GM13977 (cell line): ENCODE measurements around the gene CSK.

Source experiments
- DNase-seq: peaks from one replicate; pipeline ENCODE4 v3.0.0; 2012; ENCODE audit warnings: low spot score
- in situ Hi-C: fragments of 300-500 bp; cut with MboI; formaldehyde crosslinking; loops from one replicate; pipeline ENCODE4 v1.12.0; 2022; ENCODE audit warnings: low sequenced_read_pairs, low pct_unique_long_range_greater_than_20kb, mixed read lengths, inconsistent platforms; ENCODE audit not compliant: unreplicated experiment
- TF ChIP-seq, protein P1 (sequence below): IDR thresholded peaks from 2 replicates; pipeline ENCODE4 v1.5.1; 2012; ENCODE audit warnings: mild to moderate bottlenecking, control low read depth; ENCODE audit not compliant: insufficient read depth; ENCODE audit errors: extremely low read depth, missing control alignments

CSK gene

GRCh38 chr15:74801311-74801997 is 19.6 kb downstream of the CSK start:
- no peak for DNase-seq
- in situ Hi-C loops = no loop called here
- TF ChIP-seq, protein P1, sequence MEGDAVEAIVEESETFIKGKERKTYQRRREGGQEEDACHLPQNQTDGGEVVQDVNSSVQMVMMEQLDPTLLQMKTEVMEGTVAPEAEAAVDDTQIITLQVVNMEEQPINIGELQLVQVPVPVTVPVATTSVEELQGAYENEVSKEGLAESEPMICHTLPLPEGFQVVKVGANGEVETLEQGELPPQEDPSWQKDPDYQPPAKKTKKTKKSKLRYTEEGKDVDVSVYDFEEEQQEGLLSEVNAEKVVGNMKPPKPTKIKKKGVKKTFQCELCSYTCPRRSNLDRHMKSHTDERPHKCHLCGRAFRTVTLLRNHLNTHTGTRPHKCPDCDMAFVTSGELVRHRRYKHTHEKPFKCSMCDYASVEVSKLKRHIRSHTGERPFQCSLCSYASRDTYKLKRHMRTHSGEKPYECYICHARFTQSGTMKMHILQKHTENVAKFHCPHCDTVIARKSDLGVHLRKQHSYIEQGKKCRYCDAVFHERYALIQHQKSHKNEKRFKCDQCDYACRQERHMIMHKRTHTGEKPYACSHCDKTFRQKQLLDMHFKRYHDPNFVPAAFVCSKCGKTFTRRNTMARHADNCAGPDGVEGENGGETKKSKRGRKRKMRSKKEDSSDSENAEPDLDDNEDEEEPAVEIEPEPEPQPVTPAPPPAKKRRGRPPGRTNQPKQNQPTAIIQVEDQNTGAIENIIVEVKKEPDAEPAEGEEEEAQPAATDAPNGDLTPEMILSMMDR = no peak

DNA sequence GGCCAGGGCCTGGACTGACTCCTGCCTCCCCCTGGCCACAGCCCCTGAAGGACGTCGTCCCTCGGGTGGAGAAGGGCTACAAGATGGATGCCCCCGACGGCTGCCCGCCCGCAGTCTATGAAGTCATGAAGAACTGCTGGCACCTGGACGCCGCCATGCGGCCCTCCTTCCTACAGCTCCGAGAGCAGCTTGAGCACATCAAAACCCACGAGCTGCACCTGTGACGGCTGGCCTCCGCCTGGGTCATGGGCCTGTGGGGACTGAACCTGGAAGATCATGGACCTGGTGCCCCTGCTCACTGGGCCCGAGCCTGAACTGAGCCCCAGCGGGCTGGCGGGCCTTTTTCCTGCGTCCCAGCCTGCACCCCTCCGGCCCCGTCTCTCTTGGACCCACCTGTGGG is 20.4 kb downstream of the CSK start:
- in situ Hi-C loops = no loop called here

DNA sequence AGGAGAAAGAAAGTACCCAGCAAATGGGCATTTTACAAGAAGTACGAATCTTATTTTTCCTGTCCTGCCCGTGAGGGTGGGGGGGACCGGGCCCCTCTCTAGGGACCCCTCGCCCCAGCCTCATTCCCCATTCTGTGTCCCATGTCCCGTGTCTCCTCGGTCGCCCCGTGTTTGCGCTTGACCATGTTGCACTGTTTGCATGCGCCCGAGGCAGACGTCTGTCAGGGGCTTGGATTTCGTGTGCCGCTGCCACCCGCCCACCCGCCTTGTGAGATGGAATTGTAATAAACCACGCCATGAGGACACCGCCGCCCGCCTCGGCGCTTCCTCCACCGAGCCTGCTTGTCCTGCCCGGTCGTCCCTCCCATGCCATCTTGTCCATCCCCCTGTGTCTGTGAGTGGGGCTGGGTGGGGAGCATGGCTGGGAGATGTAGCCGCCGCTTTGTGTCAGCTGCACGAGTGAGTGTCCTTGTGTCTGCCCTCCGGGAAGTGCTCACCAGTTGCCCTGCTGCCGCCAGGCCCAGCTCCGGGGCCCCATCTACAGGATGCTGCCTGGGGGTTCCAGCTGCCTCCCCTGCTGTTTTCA is 21.1 kb downstream of the CSK start:
- in situ Hi-C loops = no loop called here
- no peak for DNase-seq
- TF ChIP-seq, protein P1 = no peak

More for the DNA sequence above, 20.4 kb downstream of the CSK start:
- TF ChIP-seq, protein P1 = no peak
- no peak for DNase-seq

DNA sequence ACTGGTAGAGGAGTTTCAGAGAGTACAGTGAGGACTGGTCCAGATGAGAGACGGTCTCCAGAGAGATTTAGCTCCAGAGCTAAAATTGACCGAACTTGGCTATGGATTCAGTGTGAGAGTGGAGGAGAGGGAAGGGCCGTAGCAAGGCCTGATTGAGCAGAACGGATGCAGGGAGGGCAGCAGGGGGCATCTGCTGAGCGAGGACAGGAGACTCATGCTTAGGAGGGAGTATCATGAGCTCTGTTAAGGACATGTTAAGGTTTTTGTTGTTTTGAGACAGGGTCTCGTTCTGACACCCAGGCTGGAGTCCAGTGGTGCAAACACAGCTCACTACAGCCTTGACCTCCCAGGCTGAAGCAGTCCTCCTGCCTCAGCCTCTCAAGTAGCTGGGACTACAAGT is 23.1 kb downstream of the CSK start:
- TF ChIP-seq, protein P1 = no peak
- in situ Hi-C loops = no loop called here

GRCh38 chr15:74807282-74807681 is 25.4 kb downstream of the CSK start:
- TF ChIP-seq, protein P1 = no peak
- in situ Hi-C loops = no loop called here
- DNase-seq = no peak

More for the DNA sequence above, 23.1 kb downstream of the CSK start:
- DNase-seq = no peak

- TF ChIP-seq, protein P1 = no peak
- in situ Hi-C loops = no loop called here
These were observed 26.4 kb downstream of the CSK start for GRCh38 chr15:74808078-74808839.

More at GRCh38 chr15:74808078-74808839, 26.4 kb downstream of the CSK start:
- no peak for DNase-seq
